IgD-negative memory B cell (primary cell): ENCODE data around the gene AP3D1. TPM values are rescaled to one million over a fixed set of nuclear protein-coding genes. Genes with fewer than 3 reads are reported as not detected.
"Not testable (repeated sequence)": the region's sequence is repeated elsewhere in the genome, so short reads cannot be mapped to it uniquely, and the experiment has no call there.

Source experiments
- H3K27ac Mint-ChIP-seq, 3 donors: one replicate each; pipeline ENCODE4 v1.8.0; 2020 to 2022; ENCODE audit warnings: mild to moderate bottlenecking in 3 of 3, mixed read lengths in 3 of 3, moderate library complexity in 1 of 3
- H3K27me3 Mint-ChIP-seq: one replicate; pipeline ENCODE4 v1.8.0; 2021; ENCODE audit warnings: mixed read lengths
- H3K36me3 Mint-ChIP-seq: one replicate; pipeline ENCODE4 v1.8.0; 2020; ENCODE audit warnings: mild to moderate bottlenecking, mixed read lengths
- H3K4me1 Mint-ChIP-seq, 3 donors: one replicate each; pipeline ENCODE4 v1.8.0; 2020 to 2022; ENCODE audit warnings: mixed read lengths in 3 of 3, mild to moderate bottlenecking in 1 of 3
- H3K4me3 Mint-ChIP-seq, 4 donors: one replicate each; pipeline ENCODE4 v1.8.0; 2020 to 2022; ENCODE audit warnings: mild to moderate bottlenecking in 4 of 4, mixed read lengths in 4 of 4, moderate library complexity in 3 of 4
- H3K9me3 Mint-ChIP-seq, 3 donors: one replicate each; pipeline ENCODE4 v1.8.0; 2020 to 2021; ENCODE audit warnings: mixed read lengths in 3 of 3, mild to moderate bottlenecking in 1 of 3
- polyA plus RNA-seq: library from polyadenylated mRNA; unstranded; fragments of 300-500 nt; fragmentation: Illumina TruSeq; gene quantifications from one replicate; pipeline ENCODE4 v1.2.3, GENCODE V29; 2021

Gene AP3D1
- polyA plus RNA-seq, 1 donor from 2014 or later, result 23.7 TPM

- not testable (repeated sequence) for H3K4me1 Mint-ChIP-seq, H3K9me3 Mint-ChIP-seq, H3K36me3 Mint-ChIP-seq, H3K27me3 Mint-ChIP-seq, H3K4me3 Mint-ChIP-seq
- H3K27ac Mint-ChIP-seq, result peak overlapping the region in 1 of 3 donors; percentile 27
Observed at GRCh38 chr19:2131012-2131975, 20.1 kb downstream of the AP3D1 start.

DNA sequence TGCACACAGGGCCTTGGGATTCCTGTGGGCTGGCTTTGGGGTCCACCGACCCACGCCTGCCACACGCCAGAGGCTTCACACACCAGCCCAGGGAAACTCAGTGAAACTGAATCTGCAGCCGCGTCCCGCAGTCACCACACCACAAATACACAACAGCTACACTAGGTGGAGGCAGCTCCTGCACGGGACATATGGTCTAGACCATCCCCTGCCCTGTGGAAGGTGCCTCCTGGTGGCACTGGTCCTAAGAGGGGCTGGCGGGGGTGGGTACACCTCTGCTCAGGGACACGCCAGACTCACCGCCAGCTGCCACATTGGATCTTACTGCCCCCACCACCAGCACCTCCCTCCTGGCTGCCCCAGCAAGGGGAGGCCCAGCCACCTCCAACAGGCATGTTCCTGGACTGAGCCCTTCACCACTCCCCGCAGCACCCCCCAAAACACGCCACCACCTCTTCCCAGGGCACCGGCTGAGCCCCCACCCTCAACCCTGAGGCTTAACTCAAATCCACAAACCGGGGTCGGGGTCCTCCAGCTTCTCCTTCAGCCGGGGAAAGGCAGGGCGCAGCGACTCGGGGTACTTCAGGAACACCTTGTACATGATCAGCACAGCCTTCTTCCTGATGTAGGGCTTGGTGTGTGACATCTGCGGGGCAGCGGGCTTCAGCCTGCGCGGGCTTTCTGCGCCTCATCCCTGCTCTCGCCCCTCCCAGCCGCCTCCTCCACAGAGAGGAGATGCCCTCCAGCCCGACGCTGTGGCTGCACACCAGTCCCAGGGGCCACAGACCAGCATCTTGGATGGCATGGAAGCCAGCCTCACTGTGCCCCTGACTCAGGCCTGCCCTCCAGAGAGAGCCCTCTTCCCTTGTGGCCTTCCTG lies 21.2 kb downstream of the AP3D1 start:
- Mint-ChIP-seq H3K9me3 (no peaks in the 10 kb centered on the region), H3K4me1 (no peaks in the 10 kb centered on the region), H3K27me3 (no peaks in the 10 kb centered on the region), H3K4me3 (no peak overlapping the region), H3K36me3 (no peaks in the 10 kb centered on the region), H3K27ac (no peak overlapping the region)

- no peak overlapping the region for H3K27ac Mint-ChIP-seq
- no peaks in the 10 kb centered on the region for H3K27me3 Mint-ChIP-seq
- H3K9me3 Mint-ChIP-seq, result no peaks in the 10 kb centered on the region
- no peaks in the 10 kb centered on the region for H3K4me1 Mint-ChIP-seq
- no peak overlapping the region for H3K4me3 Mint-ChIP-seq
- H3K36me3 Mint-ChIP-seq, result no peaks in the 10 kb centered on the region
Observed at GRCh38 chr19:2129486-2129885, 21.9 kb downstream of the AP3D1 start.

GRCh38 chr19:2129022-2129421 lies 22.3 kb downstream of the AP3D1 start:
- Mint-ChIP-seq H3K27ac (no peak overlapping the region), H3K9me3 (no peaks in the 10 kb centered on the region), H3K4me1 (no peaks in the 10 kb centered on the region), H3K27me3 (no peaks in the 10 kb centered on the region), H3K4me3 (no peak overlapping the region), H3K36me3 (no peaks in the 10 kb centered on the region)

DNA sequence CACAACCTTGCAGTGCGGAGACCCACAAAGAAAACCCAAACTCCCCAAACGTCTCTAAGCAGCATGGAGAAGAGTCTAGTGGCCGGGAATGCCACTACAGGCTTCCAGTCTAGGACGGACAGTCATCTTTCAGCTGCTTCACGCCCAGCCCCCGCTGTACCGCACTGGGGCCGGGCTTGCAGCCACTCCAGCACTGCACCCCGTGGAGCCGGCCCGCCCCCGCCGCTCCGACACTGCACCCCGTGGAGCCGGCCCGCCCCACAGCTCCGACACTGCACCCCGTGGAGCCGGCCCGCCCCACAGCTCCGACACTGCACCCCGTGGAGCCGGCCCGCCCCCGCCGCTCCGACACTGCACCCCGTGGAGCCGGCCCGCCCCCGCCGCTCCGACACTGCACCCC lies 23.1 kb downstream of the AP3D1 start:
- not testable (repeated sequence) for H3K27me3 Mint-ChIP-seq, H3K9me3 Mint-ChIP-seq, H3K36me3 Mint-ChIP-seq, H3K27ac Mint-ChIP-seq, H3K4me3 Mint-ChIP-seq, H3K4me1 Mint-ChIP-seq

- Mint-ChIP-seq H3K36me3 (no peaks in the 10 kb centered on the region), H3K4me3 (no peak overlapping the region)
Observed at GRCh38 chr19:2127758-2128157, 23.6 kb downstream of the AP3D1 start.

GRCh38 chr19:2126879-2127518 lies 24.4 kb downstream of the AP3D1 start:
- Mint-ChIP-seq H3K4me1 (no peaks in the 10 kb centered on the region), H3K27me3 (no peaks in the 10 kb centered on the region), H3K27ac (no peak overlapping the region), H3K9me3 (no peaks in the 10 kb centered on the region), H3K36me3 (no peaks in the 10 kb centered on the region), H3K4me3 (no peak overlapping the region)

More at GRCh38 chr19:2127758-2128157, 23.6 kb downstream of the AP3D1 start:
- no peaks in the 10 kb centered on the region for H3K9me3 Mint-ChIP-seq
- H3K27me3 Mint-ChIP-seq, result no peaks in the 10 kb centered on the region
- H3K27ac Mint-ChIP-seq, result no peak overlapping the region
- H3K4me1 Mint-ChIP-seq, result no peaks in the 10 kb centered on the region

DNA sequence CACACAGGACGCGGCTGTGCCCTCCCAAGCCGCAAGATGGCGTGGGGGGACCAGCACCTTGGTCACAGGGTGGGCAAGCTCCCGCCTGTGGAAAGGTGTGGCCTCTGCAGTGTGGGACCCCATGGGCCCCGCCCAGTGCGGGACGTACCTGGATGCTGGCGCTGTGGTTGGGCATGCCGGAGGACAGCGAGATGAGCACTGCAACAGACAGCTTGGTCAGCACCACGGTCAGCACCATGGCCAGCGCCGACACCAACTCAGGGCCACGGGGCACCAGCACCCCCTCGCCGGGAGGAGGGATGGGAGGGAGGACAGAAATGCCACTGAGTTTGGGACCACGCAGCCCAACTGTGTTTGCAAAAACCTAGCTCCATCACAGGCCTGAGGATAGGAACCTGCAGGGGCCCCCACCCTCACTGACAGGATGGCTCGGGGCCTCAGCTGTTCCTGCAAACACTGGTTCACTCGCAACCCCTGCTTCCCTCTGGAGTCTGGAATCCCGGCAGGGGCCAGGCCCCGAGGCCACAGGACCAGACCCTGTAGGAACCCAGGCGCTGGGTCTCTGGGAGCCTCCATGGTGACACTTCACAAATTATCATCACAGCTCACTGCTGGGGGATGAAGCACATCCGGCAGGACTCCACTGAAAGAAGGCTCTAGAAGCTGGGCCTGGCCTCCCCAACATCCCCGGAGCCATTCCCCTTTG lies 27.5 kb downstream of the AP3D1 start:
- Mint-ChIP-seq H3K9me3 (no peaks in the 10 kb centered on the region), H3K27me3 (no peaks in the 10 kb centered on the region), H3K36me3 (no peaks in the 10 kb centered on the region), H3K27ac (peak overlapping the region in 1 of 3 donors; percentile 67), H3K4me3 (no peak overlapping the region), H3K4me1 (no peaks in the 10 kb centered on the region)

DNA sequence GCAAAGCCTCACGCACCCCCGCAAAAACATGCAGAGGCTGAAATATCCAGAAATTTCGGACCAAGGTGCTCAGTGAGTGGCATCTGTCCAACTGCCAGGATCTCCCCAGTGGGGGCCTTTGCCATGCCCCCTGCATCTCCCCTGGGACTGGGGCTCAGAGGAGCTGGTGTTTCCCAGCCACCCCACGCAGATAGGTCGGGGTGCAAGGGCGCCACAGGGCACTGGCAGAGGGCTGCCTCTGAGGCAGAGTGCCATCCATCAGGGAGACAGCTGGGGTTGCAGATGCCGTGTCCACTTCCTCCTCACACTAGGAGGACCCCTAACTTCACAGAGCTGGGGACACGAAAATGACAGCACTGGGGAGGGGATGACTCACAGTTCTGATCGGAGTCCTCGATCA lies 28.4 kb downstream of the AP3D1 start:
- no peaks in the 10 kb centered on the region for H3K27me3 Mint-ChIP-seq
- no peaks in the 10 kb centered on the region for H3K9me3 Mint-ChIP-seq
- no peaks in the 10 kb centered on the region for H3K36me3 Mint-ChIP-seq
- no peak overlapping the region for H3K4me3 Mint-ChIP-seq
- no peaks in the 10 kb centered on the region for H3K4me1 Mint-ChIP-seq
- H3K27ac Mint-ChIP-seq, result no peak overlapping the region

GRCh38 chr19:2122251-2122650 lies 29.1 kb downstream of the AP3D1 start:
- H3K4me3 Mint-ChIP-seq, result no peak overlapping the region
- H3K9me3 Mint-ChIP-seq, result no peaks in the 10 kb centered on the region
- H3K36me3 Mint-ChIP-seq, result no peaks in the 10 kb centered on the region
- H3K4me1 Mint-ChIP-seq, result no peaks in the 10 kb centered on the region
- no peak overlapping the region for H3K27ac Mint-ChIP-seq
- no peaks in the 10 kb centered on the region for H3K27me3 Mint-ChIP-seq

DNA sequence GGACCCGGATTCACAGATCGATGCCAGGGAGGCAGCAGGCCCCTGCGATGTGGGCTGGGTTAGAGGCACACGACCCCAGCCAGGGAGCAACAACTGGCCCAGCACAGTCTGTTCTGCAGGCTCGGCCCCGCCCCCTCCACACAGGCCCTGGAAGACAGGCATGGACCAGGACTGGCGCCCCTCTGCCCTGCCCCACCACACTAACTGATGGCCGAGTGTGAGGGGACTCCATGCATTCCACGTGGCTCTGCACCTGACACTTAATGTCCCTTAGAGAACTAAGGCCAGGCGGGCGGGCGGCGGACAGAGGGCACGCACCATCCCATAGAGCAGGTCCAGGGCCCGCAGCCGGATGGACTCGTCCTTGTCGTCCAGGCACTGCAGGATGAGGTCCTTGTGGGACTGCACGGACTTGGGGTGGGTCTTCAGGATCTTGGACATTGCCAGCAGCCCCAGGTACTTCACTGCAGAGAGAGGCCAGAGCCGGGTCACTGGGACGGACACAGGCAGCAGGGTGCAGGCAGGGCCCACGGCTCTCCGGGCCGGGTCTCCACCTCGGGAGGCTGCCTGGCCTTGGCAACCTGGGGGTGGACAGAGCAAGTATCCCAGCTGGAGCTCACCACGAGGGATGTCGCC lies 29.8 kb downstream of the AP3D1 start:
- Mint-ChIP-seq H3K27me3 (no peaks in the 10 kb centered on the region), H3K36me3 (no peaks in the 10 kb centered on the region), H3K9me3 (no peaks in the 10 kb centered on the region), H3K4me1 (no peaks in the 10 kb centered on the region), H3K27ac (no peak overlapping the region), H3K4me3 (no peak overlapping the region)

- no peak overlapping the region for H3K27ac Mint-ChIP-seq
- no peak overlapping the region for H3K4me3 Mint-ChIP-seq
- H3K9me3 Mint-ChIP-seq, result no peaks in the 10 kb centered on the region
- no peaks in the 10 kb centered on the region for H3K27me3 Mint-ChIP-seq
- H3K4me1 Mint-ChIP-seq, result no peaks in the 10 kb centered on the region
- no peaks in the 10 kb centered on the region for H3K36me3 Mint-ChIP-seq
Observed at GRCh38 chr19:2120821-2121220, 30.5 kb downstream of the AP3D1 start.

DNA sequence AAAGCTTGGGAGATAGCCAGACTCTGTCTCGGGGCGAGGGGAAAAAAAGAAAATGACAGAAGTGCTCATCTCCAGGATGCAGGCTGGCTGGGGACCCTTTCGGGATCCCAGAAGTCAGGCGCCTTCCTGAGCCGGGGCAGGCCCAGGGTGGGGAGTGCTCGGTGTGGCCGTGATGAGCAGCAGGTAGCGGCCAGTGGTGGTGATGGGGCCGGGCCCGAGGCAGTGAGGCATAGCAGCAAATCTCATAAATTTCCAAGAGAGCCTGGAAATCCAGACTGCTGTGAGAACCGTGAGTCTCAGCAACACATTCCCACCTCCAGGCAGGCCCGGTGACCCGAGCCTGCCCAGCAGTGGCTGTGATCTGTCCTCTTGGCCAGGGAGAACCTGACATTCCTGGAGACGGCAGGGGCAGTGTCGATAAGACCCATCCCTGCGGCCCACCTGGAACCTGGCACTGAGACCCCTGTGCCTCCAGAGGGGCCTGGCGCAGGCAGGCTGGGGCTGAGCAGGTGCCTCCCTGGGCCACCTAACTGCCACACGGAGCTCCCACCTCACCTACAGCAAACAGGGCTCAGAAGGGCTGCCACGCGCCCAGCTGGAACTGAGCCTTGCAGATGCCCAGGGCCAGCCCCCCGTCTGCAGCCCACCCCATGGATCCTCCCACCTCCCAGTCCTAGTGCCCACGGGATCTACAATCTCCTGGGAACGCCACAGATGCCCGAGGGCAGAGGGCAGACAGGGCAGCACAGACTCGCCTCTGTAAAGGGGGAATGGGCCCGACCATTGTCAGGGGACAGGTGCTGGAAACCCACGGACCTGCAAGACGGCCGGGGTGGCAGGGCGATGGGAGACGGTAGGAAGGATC lies 31.2 kb downstream of the AP3D1 start:
- Mint-ChIP-seq H3K4me3 (no peak overlapping the region), H3K4me1 (no peaks in the 10 kb centered on the region), H3K36me3 (no peaks in the 10 kb centered on the region), H3K9me3 (no peaks in the 10 kb centered on the region), H3K27ac (no peak overlapping the region), H3K27me3 (no peaks in the 10 kb centered on the region)
